Natural killer cell (primary cell): ENCODE measurements around the gene NRGN. TPM values are rescaled to one million over a fixed set of nuclear protein-coding genes. Genes with fewer than 3 reads are reported as not detected.

Experiments used
- ATAC-seq, 3 donors: fragments of 150-1000 bp in 2 of 3; fragments of 200-7000 bp in 1 of 3; cut with Tn5 transposase; 1 replicate in 1 of 3; 2 replicates in 2 of 3; pipeline ENCODE4 v1.10.0; 2021; ENCODE audit warnings: mild to moderate bottlenecking in 2 of 3, moderate library complexity in 2 of 3
- DNase-seq, 2 donors: peaks; one replicate each; pipeline versions ENCODE4 v3.0.0 to v3.0.0-alpha.2; 2013 to 2021; ENCODE audit warnings: mixed read lengths in 1 of 2
- H3K27ac ChIP-seq: one replicate; pipeline ENCODE4 v1.5.1; 2013; ENCODE audit warnings: mild to moderate bottlenecking, low read length
- H3K27me3 ChIP-seq: one replicate; pipeline ENCODE4 v1.6.1; 2013; ENCODE audit warnings: low read length; ENCODE audit not compliant: control insufficient read depth, insufficient read depth
- H3K36me3 ChIP-seq: one replicate; pipeline ENCODE4 v1.6.1; 2013; ENCODE audit warnings: low read length; ENCODE audit not compliant: control insufficient read depth, insufficient read depth
- H3K4me1 ChIP-seq: one replicate; pipeline ENCODE4 v1.6.1; 2013; ENCODE audit warnings: low read length; ENCODE audit not compliant: control insufficient read depth, insufficient read depth
- H3K4me3 ChIP-seq: one replicate; pipeline ENCODE4 v1.5.1; 2013; ENCODE audit warnings: low read length
- H3K9me3 ChIP-seq: one replicate; pipeline ENCODE4 v1.6.1; 2013; ENCODE audit warnings: low read length; ENCODE audit not compliant: control insufficient read depth, insufficient read depth
- H3K27ac Mint-ChIP-seq, 2 donors: one replicate each; pipeline ENCODE4 v1.8.0; 2022; ENCODE audit warnings: mild to moderate bottlenecking in 2 of 2, mixed read lengths in 2 of 2, moderate library complexity in 1 of 2
- H3K27me3 Mint-ChIP-seq, 2 donors: one replicate each; pipeline ENCODE4 v1.8.0; 2022; ENCODE audit warnings: low read depth in 2 of 2, mixed read lengths in 2 of 2
- H3K36me3 Mint-ChIP-seq: one replicate; pipeline ENCODE4 v1.8.0; 2022; ENCODE audit warnings: mixed read lengths
- H3K4me1 Mint-ChIP-seq, 2 donors: one replicate each; pipeline ENCODE4 v1.8.0; 2022; ENCODE audit warnings: mixed read lengths in 2 of 2
- H3K4me3 Mint-ChIP-seq: one replicate; pipeline ENCODE4 v1.8.0; 2022; ENCODE audit warnings: mild to moderate bottlenecking, moderate library complexity, mixed read lengths
- H3K9me3 Mint-ChIP-seq, 2 donors: one replicate each; pipeline ENCODE4 v1.8.0; 2022; ENCODE audit warnings: mixed read lengths in 2 of 2
- CTCF ChIP-seq: fragments of 200-600 bp; IDR thresholded peaks from one replicate; pipeline ENCODE4 v1.8.0; 2022; ENCODE audit warnings: antibody characterized with exemption
- WGBS: methylation state at CpG from one replicate; pipeline ENCODE4 v1.1.7; 2013; ENCODE audit warnings: missing lambda C conversion rate; ENCODE audit not compliant: insufficient coverage; 5-methylcytosine and 5-hydroxymethylcytosine counted together
- intact Hi-C: fragments of 100-400 bp; cut with micrococcal nuclease; formaldehyde crosslinking; loops from one replicate; pipeline ENCODE4 v1.14.2; 2022
- total RNA-seq, 4 donors: library from RNA; stranded (reverse); fragments of 120-200 nt in 1 of 4; gene quantifications; one replicate each; pipeline versions ENCODE4 v1.2.3 to v1.2.4, GENCODE V29; 2013 to 2022

Gene NRGN
- total RNA-seq, 3 donors from 2014 or later (not counting 1 experiment from before 2014, with no cell fraction given) = 11.1 to 70.9 (median 28.4) TPM

GRCh38 chr11:124748100-124748418 lies 8.3 kb downstream of the NRGN start:
- ATAC-seq = no peak
- Histone ChIP-seq H3K27ac (no peak overlapping the region), H3K27me3 (no peaks in the 10 kb centered on the region), H3K9me3 (no peaks in the 10 kb centered on the region), H3K36me3 (no peaks in the 10 kb centered on the region), H3K4me1 (peaks cover 31% of the 10 kb centered on the region), H3K4me3 (no peak overlapping the region)
- Mint-ChIP-seq H3K9me3 (no peaks in the 10 kb centered on the region), H3K27me3 (peaks cover 14 to 23% of the 10 kb centered on the region in 2 donors), H3K4me1 (peaks cover 0 to 7% of the 10 kb centered on the region in 2 donors), H3K36me3 (no peaks in the 10 kb centered on the region), H3K4me3 (no peak overlapping the region), H3K27ac (no peak overlapping the region)
- intact Hi-C loops = loop anchor here (1.0 kb wide), 1 partner anchor 12 kb away; no protein-coding TSS in a partner anchor
- TF ChIP-seq CTCF = no peak
- WGBS = 93% methylated on average over 6 of the region's 7 CpGs
- DNase-seq = no peak

- DNase-seq = no peak
- no peak overlapping the region for H3K4me3 Mint-ChIP-seq
- H3K27ac Mint-ChIP-seq = no peak overlapping the region
- H3K9me3 ChIP-seq = no peaks in the 10 kb centered on the region
- peaks cover 31% of the 10 kb centered on the region for H3K4me1 ChIP-seq
- no peak for TF ChIP-seq CTCF
- H3K9me3 Mint-ChIP-seq = no peaks in the 10 kb centered on the region
- peaks cover 0 to 7% of the 10 kb centered on the region in 2 donors for H3K4me1 Mint-ChIP-seq
- ATAC-seq = no peak
- H3K36me3 Mint-ChIP-seq = no peaks in the 10 kb centered on the region
- H3K36me3 ChIP-seq = no peaks in the 10 kb centered on the region
- WGBS = 74% methylated on average over 11 of the region's 12 CpGs
- intact Hi-C loops = loop anchor here (1.0 kb wide), 1 partner anchor 12 kb away; no protein-coding TSS in a partner anchor
- H3K4me3 ChIP-seq = no peak overlapping the region
- H3K27me3 Mint-ChIP-seq = peaks cover 14 to 18% of the 10 kb centered on the region in 2 donors
- no peak overlapping the region for H3K27ac ChIP-seq
- H3K27me3 ChIP-seq = no peaks in the 10 kb centered on the region
Observed at GRCh38 chr11:124748481-124749343, 9.0 kb downstream of the NRGN start.

GRCh38 chr11:124749912-124750311 lies 10.2 kb downstream of the NRGN start:
- H3K9me3 ChIP-seq = no peaks in the 10 kb centered on the region
- H3K4me3 ChIP-seq = no peak overlapping the region
- WGBS = 100% methylated on average over 1 of the region's 1 CpG
- peaks cover 31% of the 10 kb centered on the region for H3K4me1 ChIP-seq
- intact Hi-C loops = no loop called here
- Mint-ChIP-seq H3K36me3 (no peaks in the 10 kb centered on the region), H3K27me3 (peaks cover 14 to 22% of the 10 kb centered on the region in 2 donors), H3K4me3 (no peak overlapping the region), H3K9me3 (no peaks in the 10 kb centered on the region), H3K27ac (no peak overlapping the region), H3K4me1 (peaks cover 0 to 7% of the 10 kb centered on the region in 2 donors)
- DNase-seq (no peak), ATAC-seq (no peak)
- no peaks in the 10 kb centered on the region for H3K27me3 ChIP-seq
- H3K27ac ChIP-seq = no peak overlapping the region
- TF ChIP-seq CTCF = no peak
- no peaks in the 10 kb centered on the region for H3K36me3 ChIP-seq

- Mint-ChIP-seq H3K36me3 (no peaks in the 10 kb centered on the region), H3K9me3 (no peaks in the 10 kb centered on the region), H3K4me3 (no peak overlapping the region), H3K27ac (no peak overlapping the region), H3K27me3 (peaks cover 16 to 24% of the 10 kb centered on the region in 2 donors), H3K4me1 (peaks cover 0 to 5% of the 10 kb centered on the region in 2 donors)
- 85% methylated on average over 11 of the region's 11 CpGs for WGBS
- Histone ChIP-seq H3K27ac (no peak overlapping the region), H3K9me3 (no peaks in the 10 kb centered on the region), H3K4me1 (peaks cover 23% of the 10 kb centered on the region), H3K27me3 (no peaks in the 10 kb centered on the region), H3K36me3 (no peaks in the 10 kb centered on the region), H3K4me3 (no peak overlapping the region)
- DNase-seq = no peak
- TF ChIP-seq CTCF = no peak
- no peak for ATAC-seq
- intact Hi-C loops = no loop called here
Observed at GRCh38 chr11:124751391-124751740, 11.6 kb downstream of the NRGN start.
